Frontal cortex (tissue), 4 donors: Measurements from ENCODE around the gene MARCHF10. TPM values are rescaled to one million over a fixed set of nuclear protein-coding genes. Genes with fewer than 3 reads are reported as not detected.
"Not testable (repeated sequence)": the region's sequence is repeated elsewhere in the genome, so short reads cannot be mapped to it uniquely, and the experiment has no call there.

ENCODE experiments used
- DNase-seq, 2 donors: peaks; one replicate each; pipeline ENCODE4 v3.0.0; 2012; ENCODE audit warnings: low spot score in 2 of 2
- FAIRE-seq: peaks from 2 replicates; lab custom pipeline; 2012; peaks lifted over from hg19 to GRCh38; lab: Jason Lieb, UNC
- total RNA-seq: library from RNA; depleted of rRNA; stranded (reverse); fragments of >200 nt; gene quantifications from one replicate; pipeline ENCODE4 v1.2.3, GENCODE V29; 2014
- donor health status: control.
- donor health status: control.
- donor health status: control.

The MARCHF10 gene
- total RNA-seq, 1 donor from 2014 or later = 0.41 TPM

GRCh38 chr17:62792447-62792800, 15.7 kb downstream of the MARCHF10 start:
- DNase-seq = no peak
- no peak for FAIRE-seq

GRCh38 chr17:62791767-62792446, 16.2 kb downstream of the MARCHF10 start:
- no peak for FAIRE-seq

GRCh38 chr17:62791235-62791734, 16.8 kb downstream of the MARCHF10 start:
- DNase-seq (no peak), FAIRE-seq (no peak)

More at GRCh38 chr17:62791767-62792446, 16.2 kb downstream of the MARCHF10 start:
- no peak for DNase-seq

- no peak for FAIRE-seq
- DNase-seq = no peak
Observed at GRCh38 chr17:62790564-62790986, 17.5 kb downstream of the MARCHF10 start.

GRCh38 chr17:62787366-62787765, 20.7 kb downstream of the MARCHF10 start:
- no peak for DNase-seq
- FAIRE-seq = no peak

- FAIRE-seq (no peak), DNase-seq (no peak)
Observed at GRCh38 chr17:62786646-62787045, 21.5 kb downstream of the MARCHF10 start.

- FAIRE-seq, DNase-seq: not testable (repeated sequence)
Observed at GRCh38 chr17:62785983-62786382, 22.1 kb downstream of the MARCHF10 start.

- FAIRE-seq (no peak), DNase-seq (no peak)
Observed at GRCh38 chr17:62782730-62783270, 25.3 kb downstream of the MARCHF10 start.

- no peak for FAIRE-seq
- DNase-seq = no peak
Observed at GRCh38 chr17:62781831-62782251, 26.3 kb downstream of the MARCHF10 start.

- no peak for FAIRE-seq
Observed at GRCh38 chr17:62781356-62781755, 26.8 kb downstream of the MARCHF10 start.

GRCh38 chr17:62780951-62781350, 27.2 kb downstream of the MARCHF10 start:
- no peak for FAIRE-seq

More at GRCh38 chr17:62781356-62781755, 26.8 kb downstream of the MARCHF10 start:
- no peak for DNase-seq

GRCh38 chr17:62780269-62780668, 27.8 kb downstream of the MARCHF10 start:
- FAIRE-seq (no peak), DNase-seq (no peak)

More at GRCh38 chr17:62780951-62781350, 27.2 kb downstream of the MARCHF10 start:
- DNase-seq = no peak

- FAIRE-seq (no peak), DNase-seq (no peak)
Observed at GRCh38 chr17:62778990-62779681, 29.0 kb downstream of the MARCHF10 start.

GRCh38 chr17:62775876-62776275, 32.2 kb downstream of the MARCHF10 start:
- DNase-seq = no peak
- no peak for FAIRE-seq

GRCh38 chr17:62774338-62774737, 33.8 kb downstream of the MARCHF10 start:
- no peak for DNase-seq
- no peak for FAIRE-seq

GRCh38 chr17:62767997-62768396, 40.1 kb downstream of the MARCHF10 start:
- no peak for DNase-seq
- FAIRE-seq = no peak

- FAIRE-seq (no peak), DNase-seq (no peak)
Observed at GRCh38 chr17:62765351-62765750, 42.8 kb downstream of the MARCHF10 start.

GRCh38 chr17:62763891-62764600, 44.1 kb downstream of the MARCHF10 start:
- DNase-seq = no peak
- no peak for FAIRE-seq

- no peak for DNase-seq
- no peak for FAIRE-seq
Observed at GRCh38 chr17:62761884-62762283, 46.2 kb downstream of the MARCHF10 start.

GRCh38 chr17:62760945-62761267, 47.2 kb downstream of the MARCHF10 start:
- no peak for FAIRE-seq

More at GRCh38 chr17:62760945-62761267, 47.2 kb downstream of the MARCHF10 start:
- no peak for DNase-seq
